Karpas-422 (cell line): Measurements from ENCODE around the gene SLC23A3. TPM values are rescaled to one million over a fixed set of nuclear protein-coding genes. Genes with fewer than 3 reads are reported as not detected.

Experiments used
- DNase-seq: peaks from one replicate; pipeline ENCODE4 v3.0.0-alpha.2; 2015
- H2AFZ ChIP-seq: fragments of 200-600 bp; sonication (generic); 2 replicates; pipeline ENCODE4 v1.6.1; 2014; ENCODE audit warnings: antibody characterized with exemption, low read length, mixed read lengths
- H3K27ac ChIP-seq: fragments of 200-600 bp; sonication (generic); 2 replicates; pipeline ENCODE4 v1.5.1; 2014; ENCODE audit warnings: mild to moderate bottlenecking, low read length, moderate library complexity
- H3K27me3 ChIP-seq: fragments of 200-600 bp; sonication (generic); 2 replicates; pipeline ENCODE4 v1.6.1; 2014; ENCODE audit warnings: low read length, mixed read lengths
- H3K36me3 ChIP-seq: fragments of 200-600 bp; sonication (generic); 2 replicates; pipeline ENCODE4 v1.6.1; 2014; ENCODE audit warnings: low read length, mixed read lengths; ENCODE audit not compliant: insufficient read depth
- H3K4me1 ChIP-seq: fragments of 200-600 bp; sonication (generic); 2 replicates; pipeline ENCODE4 v1.6.1; 2014; ENCODE audit warnings: mild to moderate bottlenecking, low read length, mixed read lengths
- H3K4me2 ChIP-seq: fragments of 200-600 bp; sonication (generic); 2 replicates; pipeline ENCODE4 v1.6.1; 2014; ENCODE audit warnings: low read length, low read depth, mild to moderate bottlenecking; ENCODE audit not compliant: poor library complexity, severe bottlenecking
- H3K4me3 ChIP-seq: fragments of 200-600 bp; sonication (generic); 2 replicates; pipeline ENCODE4 v1.5.1; 2014; ENCODE audit warnings: mild to moderate bottlenecking, antibody characterized with exemption, low read length, mixed read lengths
- H3K79me2 ChIP-seq: fragments of 200-600 bp; sonication (generic); 2 replicates; pipeline ENCODE4 v1.6.1; 2014; ENCODE audit warnings: mild to moderate bottlenecking, low read length, mixed read lengths
- H3K9ac ChIP-seq: fragments of 200-600 bp; sonication (generic); 2 replicates; pipeline ENCODE4 v1.6.0; 2014; ENCODE audit warnings: low read length
- H3K9me2 ChIP-seq: fragments of 200-600 bp; sonication (generic), shearing (Covaris generic); replicated peaks from 2 replicates; pipeline ENCODE4 v1.6.0; 2014; ENCODE audit warnings: mild to moderate bottlenecking, low read length, moderate library complexity; ENCODE audit not compliant: insufficient read depth
- H3K9me3 ChIP-seq: fragments of 300-700, 200-600 bp; sonication (generic); 2 replicates; pipeline ENCODE4 v1.6.1; 2014; ENCODE audit warnings: low read length, mixed read lengths
- H4K20me1 ChIP-seq: fragments of 200-600 bp; sonication (generic); 2 replicates; pipeline ENCODE4 v1.6.1; 2014; ENCODE audit warnings: mild to moderate bottlenecking, antibody characterized with exemption, low read length, low read depth; ENCODE audit not compliant: insufficient read depth
- total RNA-seq: library from RNA; depleted of rRNA; stranded (reverse); fragments of >200 nt; shearing (Covaris generic); gene quantifications from 2 replicates; pipeline ENCODE4 v1.2.3, GENCODE V29; 2014; ENCODE audit warnings: low replicate concordance

The SLC23A3 gene
- total RNA-seq, 1 experiment from 2014 or later, result 3.5 TPM

DNA sequence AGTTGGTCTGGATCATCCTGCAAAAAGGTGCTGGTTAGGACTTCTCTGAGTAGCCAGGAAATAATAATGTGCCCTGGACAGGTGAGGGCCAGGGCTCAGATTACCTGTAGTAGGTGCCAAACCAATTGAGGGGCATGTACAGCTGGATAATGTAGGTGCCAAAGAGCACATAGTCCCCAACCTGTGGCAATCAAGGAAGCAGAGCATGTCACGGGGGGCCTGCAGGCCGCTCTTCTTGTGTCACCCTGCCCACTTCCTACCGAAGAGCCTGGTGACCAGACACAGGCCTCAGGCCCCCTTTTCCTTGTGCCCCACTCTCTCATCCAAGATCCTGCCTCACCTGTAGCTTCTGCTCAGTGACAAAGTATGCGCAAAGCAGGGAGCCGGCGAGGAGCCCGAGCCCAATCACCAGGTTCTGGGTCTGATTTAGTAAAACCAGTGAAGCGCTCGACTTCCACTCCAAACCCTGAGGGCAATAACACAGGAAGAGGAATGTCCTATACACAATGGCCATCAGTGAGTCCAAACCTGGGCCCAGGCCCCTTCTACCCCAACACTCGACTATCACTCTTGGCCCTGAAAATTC, 43.8 kb upstream of the SLC23A3 start:
- H3K4me2 ChIP-seq, result no peak overlapping the region
- peaks cover 27% of the 10 kb centered on the region for H3K36me3 ChIP-seq
- H3K9ac ChIP-seq, result no peak overlapping the region
- H2AFZ ChIP-seq, result no peak overlapping the region
- no peak overlapping the region for H3K4me3 ChIP-seq
- no peaks in the 10 kb centered on the region for H4K20me1 ChIP-seq
- H3K79me2 ChIP-seq, result peaks cover 27% of the 10 kb centered on the region
- H3K9me2 ChIP-seq, result no peaks in the 10 kb centered on the region
- DNase-seq, result peak; percentile 16
- no peaks in the 10 kb centered on the region for H3K9me3 ChIP-seq
- peaks cover 20% of the 10 kb centered on the region for H3K4me1 ChIP-seq
- H3K27me3 ChIP-seq, result no peaks in the 10 kb centered on the region
- no peak overlapping the region for H3K27ac ChIP-seq

DNA sequence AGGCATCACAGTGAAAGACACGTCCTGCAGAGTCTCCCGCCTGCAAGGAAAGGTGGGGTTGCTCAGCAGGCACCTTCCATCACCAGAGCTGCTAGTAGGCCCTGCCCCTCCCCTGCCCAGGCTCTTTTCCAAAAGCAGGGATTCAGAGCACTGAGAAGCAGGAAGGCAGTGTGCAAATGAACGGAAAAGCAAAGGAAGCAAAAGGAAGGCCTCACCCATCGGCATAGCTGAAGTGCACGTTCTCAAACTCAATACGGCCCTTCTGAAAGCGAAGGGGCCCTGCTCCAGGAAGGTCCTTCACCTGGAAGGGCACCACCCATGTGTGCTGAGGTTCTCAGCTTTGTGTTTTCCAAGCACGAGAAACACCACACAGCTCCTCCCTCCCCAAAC, 43.2 kb upstream of the SLC23A3 start:
- H3K9me3 ChIP-seq, result no peaks in the 10 kb centered on the region
- H3K4me1 ChIP-seq, result peaks cover 15% of the 10 kb centered on the region
- H3K4me3 ChIP-seq, result no peak overlapping the region
- H3K79me2 ChIP-seq, result peaks cover 22% of the 10 kb centered on the region
- no peaks in the 10 kb centered on the region for H3K9me2 ChIP-seq
- DNase-seq, result peak; percentile 6
- no peaks in the 10 kb centered on the region for H4K20me1 ChIP-seq
- no peak overlapping the region for H3K27ac ChIP-seq
- no peak overlapping the region for H3K4me2 ChIP-seq
- no peak overlapping the region for H2AFZ ChIP-seq
- H3K36me3 ChIP-seq, result peaks cover 31% of the 10 kb centered on the region
- no peak overlapping the region for H3K9ac ChIP-seq
- no peaks in the 10 kb centered on the region for H3K27me3 ChIP-seq

DNA sequence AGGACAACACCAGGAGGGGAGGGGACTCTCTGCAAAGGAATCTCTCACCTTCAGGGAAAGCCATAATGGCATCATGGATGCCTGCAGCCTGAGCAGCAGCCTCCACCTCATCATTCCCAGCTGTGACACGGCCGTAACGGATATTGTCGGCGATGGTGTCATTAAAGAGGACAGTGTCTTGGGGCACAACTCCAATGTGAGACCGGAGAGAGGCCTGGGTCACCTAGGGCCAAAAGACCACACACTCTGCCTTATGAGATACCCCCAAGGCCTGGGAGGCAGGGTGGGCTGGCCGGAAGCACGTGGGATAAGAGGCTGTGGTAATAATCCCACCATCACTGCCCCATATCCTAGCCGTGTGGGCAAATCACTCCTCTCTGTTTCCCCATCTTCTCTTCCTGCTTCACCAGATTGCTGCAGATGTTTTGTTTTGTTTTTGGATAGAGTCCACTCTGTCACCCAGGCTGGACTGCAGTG, 41.1 kb upstream of the SLC23A3 start:
- Histone ChIP-seq H3K4me2 (no peak overlapping the region), H3K4me1 (peaks cover 14% of the 10 kb centered on the region), H3K27ac (no peak overlapping the region), H3K27me3 (no peaks in the 10 kb centered on the region), H3K4me3 (no peak overlapping the region), H4K20me1 (no peaks in the 10 kb centered on the region), H3K36me3 (peaks cover 31% of the 10 kb centered on the region), H3K9me3 (no peaks in the 10 kb centered on the region), H3K9me2 (no peaks in the 10 kb centered on the region), H3K79me2 (0 out of 2 replicates have a peak, but pooled peaks cover 6% of the 10 kb centered on the region), H3K9ac (no peak overlapping the region), H2AFZ (no peak overlapping the region)
- peak; percentile 32 for DNase-seq

DNA sequence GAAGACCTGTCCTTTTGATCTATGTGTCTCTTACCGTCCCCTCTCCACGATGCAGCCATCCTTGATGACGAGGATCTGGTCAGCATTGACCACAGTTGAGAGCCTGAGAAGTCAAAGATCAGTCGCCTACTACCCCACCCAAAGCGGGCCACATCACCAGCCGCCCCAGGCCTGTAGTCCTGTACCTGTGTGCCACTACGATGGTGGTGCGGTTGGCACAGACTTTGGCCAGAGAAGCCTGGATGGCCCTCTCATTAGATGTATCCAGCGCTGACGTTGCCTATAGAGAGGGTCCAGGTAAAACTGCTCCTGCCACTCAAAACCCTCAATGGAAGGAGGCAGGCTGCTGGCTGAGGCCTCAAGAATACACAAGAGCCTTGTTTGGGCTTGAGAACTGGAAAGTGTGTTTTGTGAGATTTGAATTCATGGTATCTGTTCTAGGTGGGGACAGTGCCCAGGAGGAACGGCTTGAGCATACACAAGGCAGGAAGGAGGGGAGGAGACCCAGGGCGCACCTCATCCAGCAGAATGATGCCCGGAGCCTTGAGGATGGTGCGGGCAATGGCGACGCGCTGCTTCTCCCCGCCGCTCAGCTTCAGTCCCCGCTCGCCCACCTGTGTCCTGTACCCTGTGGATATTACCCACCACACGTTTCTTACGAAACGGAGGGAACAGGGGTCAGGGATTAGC, 40.5 kb upstream of the SLC23A3 start:
- Histone ChIP-seq H3K4me3 (no peak overlapping the region), H3K4me2 (no peak overlapping the region), H3K9ac (no peak overlapping the region), H2AFZ (no peak overlapping the region), H3K36me3 (peaks cover 31% of the 10 kb centered on the region), H3K27ac (no peak overlapping the region), H3K27me3 (no peaks in the 10 kb centered on the region), H4K20me1 (no peaks in the 10 kb centered on the region), H3K79me2 (0 out of 2 replicates have a peak, but pooled peaks cover 2% of the 10 kb centered on the region), H3K4me1 (peaks cover 16% of the 10 kb centered on the region), H3K9me3 (no peaks in the 10 kb centered on the region), H3K9me2 (no peaks in the 10 kb centered on the region)
- DNase-seq, result peak; percentile 10

DNA sequence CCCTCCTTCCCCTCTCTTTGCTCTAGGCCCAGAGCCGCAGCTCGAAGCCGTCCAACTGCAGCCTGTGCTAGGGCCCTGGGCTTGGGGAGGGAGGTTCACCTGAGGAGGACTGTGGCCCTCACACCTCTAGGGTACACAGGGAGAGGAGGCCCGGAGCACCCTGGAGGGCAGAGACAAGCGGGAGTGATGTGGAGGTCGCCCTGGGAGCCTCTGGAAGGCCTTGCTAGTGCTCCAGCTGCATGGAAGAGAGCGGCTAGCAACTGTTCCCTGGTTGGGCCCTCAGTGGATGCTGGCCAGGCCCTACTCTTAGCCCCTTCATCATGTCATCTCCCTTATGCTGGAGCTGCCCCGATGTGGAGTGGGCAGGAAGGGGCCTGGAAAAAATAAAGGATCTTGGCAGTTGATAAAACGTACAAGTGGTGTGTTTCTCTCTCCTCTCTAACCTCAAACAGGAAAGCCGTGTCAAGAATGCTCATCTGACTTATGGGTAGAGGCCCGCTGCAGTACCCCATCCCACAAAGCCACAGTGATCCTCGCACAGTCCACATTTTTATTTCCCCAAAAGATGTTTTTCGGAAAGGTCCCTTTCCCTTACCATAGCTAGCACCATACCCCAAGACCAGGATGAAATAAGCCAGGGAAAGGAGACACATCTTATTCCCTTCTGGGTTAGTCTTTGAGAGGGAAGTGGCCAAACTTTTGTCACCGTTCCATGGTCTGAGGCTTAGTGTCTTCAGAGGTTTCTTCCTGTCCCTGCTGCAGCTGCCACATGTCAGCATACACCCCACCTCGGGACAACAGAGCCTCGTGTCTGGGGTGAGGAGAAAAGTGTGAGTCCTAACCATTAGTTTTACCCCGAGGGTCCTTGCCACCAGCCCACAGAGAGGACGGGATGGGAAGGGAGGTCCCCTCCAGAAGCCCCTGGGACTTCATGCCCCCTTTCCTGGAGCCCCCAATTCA, 39.7 kb upstream of the SLC23A3 start:
- H3K4me3 ChIP-seq, result no peak overlapping the region
- no peak overlapping the region for H3K9ac ChIP-seq
- DNase-seq, result peak; percentile 34
- H3K4me2 ChIP-seq, result no peak overlapping the region
- H3K9me3 ChIP-seq, result peaks cover 4% of the 10 kb centered on the region
- peaks cover 23% of the 10 kb centered on the region for H3K36me3 ChIP-seq
- H2AFZ ChIP-seq, result no peak overlapping the region
- H3K27me3 ChIP-seq, result no peaks in the 10 kb centered on the region
- H4K20me1 ChIP-seq, result no peaks in the 10 kb centered on the region
- H3K4me1 ChIP-seq, result peaks cover 16% of the 10 kb centered on the region
- no peak overlapping the region for H3K27ac ChIP-seq
- H3K9me2 ChIP-seq, result no peaks in the 10 kb centered on the region
- no peaks in the 10 kb centered on the region for H3K79me2 ChIP-seq

DNA sequence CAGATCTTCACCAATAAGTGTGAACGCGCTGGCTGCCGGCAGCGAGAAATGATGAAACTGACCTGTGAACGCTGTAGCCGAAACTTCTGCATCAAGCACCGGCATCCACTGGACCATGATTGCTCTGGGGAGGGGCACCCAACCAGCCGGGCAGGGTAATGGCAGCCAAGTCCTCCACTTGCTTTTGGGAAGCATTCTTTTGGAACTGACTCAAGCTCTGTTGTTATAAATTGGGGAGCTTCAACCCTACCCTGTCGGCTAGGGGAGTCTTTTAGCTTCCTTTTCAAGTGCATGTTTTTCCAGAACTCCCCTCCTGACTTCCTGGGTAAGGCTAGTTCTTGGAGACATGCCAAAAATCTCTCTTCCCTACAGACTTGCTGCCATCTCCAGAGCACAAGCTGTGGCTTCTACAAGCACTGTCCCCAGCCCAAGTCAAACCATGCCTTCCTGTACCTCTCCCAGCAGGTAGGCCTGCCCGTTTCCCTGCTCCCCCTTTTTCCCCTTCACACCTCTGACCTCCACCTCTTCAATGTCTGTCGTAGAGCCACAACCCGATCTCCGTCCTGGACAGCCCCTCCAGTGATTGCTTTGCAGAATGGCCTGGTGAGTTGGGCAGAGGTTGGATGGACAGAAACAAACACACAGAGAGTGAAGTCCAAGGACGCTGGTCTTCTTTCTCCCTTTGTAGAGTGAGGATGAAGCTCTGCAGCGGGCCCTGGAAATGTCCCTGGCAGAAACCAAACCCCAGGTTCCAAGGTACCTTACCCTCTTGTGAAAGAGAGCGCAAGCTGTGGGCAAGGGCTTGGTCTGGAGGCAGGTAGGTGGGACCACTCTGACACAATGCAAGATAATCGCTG, 38.3 kb upstream of the SLC23A3 start:
- H3K4me1 ChIP-seq, result peaks cover 16% of the 10 kb centered on the region
- H3K27ac ChIP-seq, result no peak overlapping the region
- H3K9me3 ChIP-seq, result peaks cover 6% of the 10 kb centered on the region
- H3K36me3 ChIP-seq, result peaks cover 13% of the 10 kb centered on the region
- H3K27me3 ChIP-seq, result no peaks in the 10 kb centered on the region
- peak overlapping the region; percentile 86 for H3K9ac ChIP-seq
- H3K4me3 ChIP-seq, result peak overlapping the region; percentile 76; the same call in 1 of the 2 replicates
- no peaks in the 10 kb centered on the region for H4K20me1 ChIP-seq
- H3K4me2 ChIP-seq, result peak overlapping the region; percentile 85
- DNase-seq, result peak; percentile 37
- no peak overlapping the region for H2AFZ ChIP-seq
- H3K79me2 ChIP-seq, result no peaks in the 10 kb centered on the region
- H3K9me2 ChIP-seq, result no peaks in the 10 kb centered on the region

DNA sequence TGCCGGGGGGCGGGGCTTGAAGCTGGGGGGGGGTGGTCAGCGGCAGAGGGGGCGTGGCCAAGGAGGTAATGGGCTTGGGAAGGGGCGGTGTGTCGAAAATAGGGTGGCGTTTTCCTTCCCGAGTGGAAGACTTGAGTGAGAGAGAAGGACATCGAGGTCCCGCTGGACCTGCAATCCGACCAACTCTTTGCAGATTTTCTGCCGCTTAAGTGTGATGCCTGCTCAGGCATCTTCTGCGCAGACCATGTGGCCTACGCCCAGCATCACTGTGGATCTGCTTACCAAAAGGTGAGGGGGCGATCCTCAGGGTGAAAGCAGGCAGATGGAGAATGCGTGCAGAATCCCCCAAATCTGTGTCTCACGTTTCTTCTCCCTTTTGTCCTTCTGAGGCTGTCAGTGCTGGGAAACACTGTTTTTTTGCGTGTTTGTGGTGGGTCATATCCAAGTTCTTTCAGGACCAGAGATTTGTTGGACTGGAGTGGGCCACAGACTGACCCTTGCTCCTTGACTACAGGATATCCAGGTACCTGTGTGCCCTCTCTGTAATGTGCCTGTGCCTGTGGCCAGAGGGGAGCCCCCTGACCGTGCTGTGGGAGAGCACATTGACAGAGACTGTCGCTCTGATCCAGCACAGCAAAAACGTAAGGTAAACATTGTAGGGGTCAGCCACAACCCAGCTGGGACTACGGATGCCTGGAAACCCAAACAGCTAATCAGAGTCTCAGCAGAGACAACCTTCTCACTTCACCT, 37.5 kb upstream of the SLC23A3 start:
- Histone ChIP-seq H3K9me2 (no peaks in the 10 kb centered on the region), H3K36me3 (peaks cover 9% of the 10 kb centered on the region), H3K9ac (peak overlapping the region; percentile 86), H3K4me1 (peaks cover 16% of the 10 kb centered on the region), H3K27me3 (no peaks in the 10 kb centered on the region), H4K20me1 (no peaks in the 10 kb centered on the region), H3K9me3 (peaks cover 6% of the 10 kb centered on the region), H3K27ac (peak overlapping the region; percentile 68; the same call in 1 of the 2 replicates), H3K4me3 (peak overlapping the region; percentile 76), H2AFZ (no peak overlapping the region), H3K79me2 (no peaks in the 10 kb centered on the region), H3K4me2 (peak overlapping the region; percentile 85)
- peak; percentile 41 for DNase-seq
